ENCODE data around the gene DNM3.

DNA sequence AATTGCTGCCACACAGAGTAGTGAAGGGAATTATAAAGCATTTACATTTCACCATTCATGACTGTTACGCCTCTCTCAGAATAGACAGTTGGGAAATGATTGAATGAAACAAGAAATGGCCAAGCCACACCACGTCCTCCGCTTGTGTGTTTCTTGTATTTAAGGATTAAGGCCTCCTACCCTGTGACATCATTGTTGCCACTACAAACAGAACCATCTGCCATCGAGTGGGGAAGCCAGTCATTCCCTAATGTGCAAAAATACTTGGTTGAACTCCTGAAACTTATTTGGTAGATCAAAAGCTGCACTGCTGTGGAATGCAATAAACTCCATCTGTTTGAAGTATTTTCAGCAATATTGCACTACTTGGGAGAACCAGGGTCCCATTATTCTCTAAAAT lies 480.2 kb downstream of the DNM3 start:
- TF ChIP-seq CTCF (IDR thresholded peaks at IDR 0.05) (no peak), EZH2 (IDR thresholded peaks at IDR 0.05) (no peak)

Data from neural progenitor cell (in vitro differentiated cells).